GM12878 (cell line): ENCODE data around the gene ERICH4. TPM values are rescaled to one million over a fixed set of nuclear protein-coding genes. Genes with fewer than 3 reads are reported as not detected.

Experiments
- ATAC-seq: fragments of 200-7000 bp; cut with Tn5 transposase; 3 replicates; pipeline ENCODE4 v1.9.1; 2020; ENCODE audit warnings: mild to moderate bottlenecking, moderate library complexity
- BruUV-seq: library from RNA; stranded (reverse); fragments of 400-500 nt; replicated peaks from 2 replicates; lab custom pipeline; 2021; lab: Mats Ljungman, UMichigan
- CTCF ChIA-PET: fragments of 300-600 bp; sonication (Branson Sonifier 250); formaldehyde crosslinking; extraction: SDS; loops from one replicate; lab custom pipeline; 2021; ENCODE audit warnings: inconsistent platforms; lab: Yijun Ruan, JAX
- POLR2A ChIA-PET: fragments of 350-600 bp; formaldehyde crosslinking; extraction: SDS; loops from one replicate; lab custom pipeline; 2021; ENCODE audit warnings: inconsistent platforms; lab: Charles Lee
- RAD21 ChIA-PET: fragments of 300-600 bp; sonication (Branson Sonifier 250); formaldehyde crosslinking; loops from one replicate; lab custom pipeline; 2023; ENCODE audit warnings: antibody characterized with exemption; ENCODE audit not compliant: unreplicated experiment; lab: Charles Lee
- SMC1A ChIA-PET: fragments of 300-600 bp; sonication (Branson Sonifier 250); formaldehyde crosslinking; loops from one replicate; lab custom pipeline; 2023; ENCODE audit not compliant: unreplicated experiment, uncharacterized antibody; lab: Charles Lee
- DNase-seq: peaks from one replicate; pipeline ENCODE4 v3.0.0-alpha.2; 2011; ENCODE audit warnings: low read depth, low spot score
- FAIRE-seq: peaks from 3 replicates; lab custom pipeline; 2011; peaks lifted over from hg19 to GRCh38; lab: Jason Lieb, UNC
- H2AFZ ChIP-seq: 2 replicates; pipeline ENCODE4 v1.6.0; 2011; ENCODE audit warnings: low read depth, low read length, control low read depth; ENCODE audit not compliant: control insufficient read depth
- H3K27ac ChIP-seq: 2 replicates; pipeline ENCODE4 v1.5.1; 2011; ENCODE audit warnings: control low read depth; ENCODE audit not compliant: control insufficient read depth, insufficient read depth
- H3K27me3 ChIP-seq, 2 experiments: replicated peaks in 1 of 2; 2 replicates each; pipeline versions ENCODE4 v1.6.0 to v1.6.1; 2011; ENCODE audit warnings: low read length in 1 of 2; ENCODE audit not compliant: control insufficient read depth in 2 of 2, insufficient read depth in 2 of 2
- H3K36me3 ChIP-seq, 2 experiments: 2 replicates each; pipeline ENCODE4 v1.5.1; 2011; ENCODE audit warnings: low read length in 1 of 2; ENCODE audit not compliant: control insufficient read depth in 2 of 2, insufficient read depth in 2 of 2
- H3K4me1 ChIP-seq: 2 replicates; pipeline ENCODE4 v1.6.1; 2011; ENCODE audit warnings: mild to moderate bottlenecking, low read length, moderate library complexity, mixed read lengths; ENCODE audit not compliant: control insufficient read depth, insufficient read depth
- H3K4me2 ChIP-seq: 2 replicates; pipeline ENCODE4 v1.6.0; 2011; ENCODE audit warnings: control low read depth; ENCODE audit not compliant: control insufficient read depth, insufficient read depth
- H3K4me3 ChIP-seq: fragments of 200-600 bp; sonication (generic); 2 replicates; pipeline ENCODE4 v1.5.1; 2016
- H3K79me2 ChIP-seq: 2 replicates; pipeline ENCODE4 v1.6.0; 2011; ENCODE audit warnings: low read length; ENCODE audit not compliant: control insufficient read depth, insufficient read depth
- H3K9ac ChIP-seq: 2 replicates; pipeline ENCODE4 v1.8.0; 2011; ENCODE audit warnings: low read length, control low read depth, mixed read lengths; ENCODE audit not compliant: control insufficient read depth, insufficient read depth
- H3K9me3 ChIP-seq: replicated peaks from 3 replicates; pipeline ENCODE4 v1.5.1; 2011; ENCODE audit warnings: mild to moderate bottlenecking, low read length; ENCODE audit not compliant: control insufficient read depth, insufficient read depth
- H4K20me1 ChIP-seq: 2 replicates; pipeline ENCODE4 v1.6.0; 2011; ENCODE audit not compliant: control insufficient read depth, insufficient read depth
- HDAC6 ChIP-seq: fragments of 200-600 bp; sonication (generic); IDR thresholded peaks from one replicate; pipeline ENCODE4 v1.8.0; 2017; ENCODE audit warnings: antibody characterized with exemption; ENCODE audit not compliant: unreplicated experiment
- JUND ChIP-seq: IDR thresholded peaks from 2 replicates; pipeline ENCODE4 v1.6.1; 2012; ENCODE audit warnings: low read depth, mild to moderate bottlenecking, low read length, improper control_type of control experiment, moderate library complexity
- MEF2A ChIP-seq: IDR thresholded peaks from 2 replicates; pipeline ENCODE4 v1.6.1; 2011; ENCODE audit warnings: low read depth, mild to moderate bottlenecking, low read length, moderate library complexity; ENCODE audit not compliant: insufficient read depth
- PML ChIP-seq: IDR thresholded peaks from 2 replicates; pipeline ENCODE4 v1.6.1; 2012; ENCODE audit warnings: low read length, inconsistent platforms
- POU2F2 ChIP-seq: IDR thresholded peaks from 3 replicates; pipeline ENCODE4 v1.6.1; 2011; ENCODE audit warnings: low read depth, mild to moderate bottlenecking, low read length, borderline replicate concordance
- RAD21 ChIP-seq: IDR thresholded peaks from 2 replicates; pipeline ENCODE4 v1.6.1; 2011; ENCODE audit warnings: mild to moderate bottlenecking, low read depth, low read length, moderate library complexity; ENCODE audit not compliant: insufficient read depth
- RCOR1 ChIP-seq: conservative IDR thresholded peaks from 2 replicates; pipeline ENCODE4 v1.6.1; 2012; ENCODE audit warnings: low read depth, low read length, improper control_type of control experiment
- TARDBP ChIP-seq: IDR thresholded peaks from 2 replicates; pipeline ENCODE4 v1.6.1; 2016; ENCODE audit warnings: borderline replicate concordance
- YY1 ChIP-seq: IDR thresholded peaks from 2 replicates; pipeline ENCODE4 v1.6.1; 2011; ENCODE audit warnings: low read depth, mild to moderate bottlenecking, low read length
- ZNF207 ChIP-seq: fragments of 450-650 bp; IDR thresholded peaks from 2 replicates; pipeline ENCODE4 v1.6.1; 2014; ENCODE audit warnings: antibody characterized with exemption, mild to moderate bottlenecking, borderline replicate concordance
- WGBS: methylation state at CpG from one replicate; pipeline ENCODE4 v1.1.6; 2016; ENCODE audit warnings: low lambda C conversion rate; ENCODE audit not compliant: insufficient replicate concordance, insufficient coverage; ENCODE audit errors: missing lambda C conversion rate; 5-methylcytosine and 5-hydroxymethylcytosine counted together
- in situ Hi-C: fragments of 300-500 bp; cut with MboI; formaldehyde crosslinking; loops from 9 replicates; pipeline ENCODE4 v1.14.3; 2018; ENCODE audit warnings: mixed read lengths
- intact Hi-C: fragments of 100-400 bp; cut with micrococcal nuclease; formaldehyde crosslinking; loops from one replicate; pipeline ENCODE4 v1.14.2; 2022; ENCODE audit not compliant: unreplicated experiment
- polyA plus RNA-seq, 11 experiments: library from polyadenylated mRNA; depleted of rRNA in 4 of 11; unstranded in 6 of 11; stranded (reverse) in 5 of 11; fragments of >200 nt; fragmentation: Nextera tagmentation in 4 of 11; fragmentation: Illumina TruSeq in 1 of 11; extraction: Ambion mirVana in 4 of 11; extraction: Trizol in 1 of 11; gene quantifications; 1 replicate in 1 of 11; 2 replicates in 10 of 11; pipeline versions ENCODE4 v1.2.1 to v1.2.3, GENCODE V29; 2011 to 2016; ENCODE audit warnings: inconsistent platforms in 2 of 11, missing spikeins in 2 of 11, low read depth in 1 of 11
- total RNA-seq, 4 experiments: library from RNA; depleted of rRNA in 3 of 4; stranded (reverse); fragments of >200 nt in 3 of 4; fragmentation: Illumina TruSeq in 1 of 4; extraction: Trizol in 1 of 4; gene quantifications; 2 replicates each; pipeline versions ENCODE4 v1.2.1 to v1.2.3, GENCODE V29; 2013 to 2021
- TF ChIP-seq, protein P1 (sequence below): fragments of 450-650 bp; IDR thresholded peaks from 2 replicates; pipeline ENCODE4 v1.6.1; 2017; ENCODE audit warnings: mild to moderate bottlenecking, moderate library complexity
- TF ChIP-seq, protein P2 (sequence below), 3 experiments: IDR thresholded peaks in 2 of 3; conservative IDR thresholded peaks in 1 of 3; 2 replicates each; pipeline ENCODE4 v1.5.1; 2011; ENCODE audit warnings: low read depth in 3 of 3, low read length in 3 of 3, mild to moderate bottlenecking in 3 of 3, control low read depth in 2 of 3, moderate library complexity in 2 of 3, inconsistent platforms in 1 of 3, mixed read lengths in 1 of 3; ENCODE audit not compliant: control insufficient read depth in 2 of 3, insufficient read depth in 1 of 3; ENCODE audit errors: extremely low read depth in 1 of 3
- TF ChIP-seq, protein P3 (sequence below): fragments of 450-650 bp; IDR thresholded peaks from 2 replicates; pipeline ENCODE4 v1.6.1; 2018; ENCODE audit warnings: borderline replicate concordance, mild to moderate bottlenecking; ENCODE audit not compliant: partially characterized antibody

ERICH4 gene
- total and polyA plus RNA-seq, 10 of the 15 experiments (the other 5 are each of a cell fraction or from before 2014, with no cell fraction given): not detected

DNA sequence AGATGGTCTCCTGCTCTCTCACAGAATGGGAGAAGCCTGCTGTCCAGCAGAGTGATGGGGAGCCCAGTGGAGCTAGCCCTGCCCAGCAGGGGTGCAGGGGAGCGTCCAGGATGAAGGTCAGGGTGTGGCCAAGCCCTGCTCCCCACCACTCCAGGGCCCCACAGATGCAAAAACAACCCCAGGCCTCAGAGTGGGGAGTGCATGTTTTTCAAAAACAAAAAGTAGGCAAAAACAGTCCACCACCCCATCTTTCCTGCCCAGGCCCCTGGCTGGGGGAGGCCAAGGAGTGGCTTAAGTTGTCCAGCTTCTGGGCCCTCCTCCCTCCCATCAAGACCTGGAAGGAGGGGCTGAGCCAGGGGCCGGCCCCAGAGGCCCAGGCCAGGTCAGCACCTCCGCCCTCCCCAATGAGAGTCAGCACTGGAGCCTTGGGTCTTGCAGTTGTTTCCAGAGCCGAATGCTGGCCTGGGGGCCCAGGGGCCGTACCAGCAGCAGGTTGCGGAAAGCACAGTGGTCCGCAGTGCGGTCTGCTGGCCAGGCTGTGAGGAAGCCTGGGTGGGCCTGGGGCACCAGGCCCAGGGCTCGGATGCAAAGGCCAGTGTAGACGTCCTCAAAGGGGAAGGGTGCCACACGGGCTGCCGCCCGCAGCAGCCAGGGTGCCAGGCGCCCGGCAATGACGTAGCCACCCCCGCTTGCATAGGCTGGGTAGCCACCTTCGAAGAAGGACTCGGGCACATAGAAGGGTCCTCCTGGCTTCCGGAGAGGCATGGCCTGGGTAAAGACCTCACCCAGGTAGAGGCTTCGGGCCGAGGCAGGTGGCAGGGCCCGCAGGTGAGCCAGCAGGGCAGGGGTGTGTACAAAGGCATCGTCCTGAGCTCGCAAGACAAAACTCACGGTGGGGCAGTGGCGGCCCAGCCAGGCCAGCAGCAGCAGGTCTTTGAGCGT lies 17.5 kb upstream of the ERICH4 start:
- no peak overlapping the region for H2AFZ ChIP-seq
- in situ Hi-C loops (no loop called here), intact Hi-C loops (no loop called here)
- ChIA-PET CTCF (no interaction called here), POLR2A (interaction anchor here (0.5 to 1.1 kb wide), 2 partner anchors 76 to 131 kb away, joined by 3 to 8 read pairs; no protein-coding TSS in a partner anchor), RAD21 (no interaction called here), SMC1A (no interaction called here)
- peaks cover 4 to 16% of the 10 kb centered on the region in 2 experiments for H3K36me3 ChIP-seq
- no peaks in the 10 kb centered on the region; the same call in 1 of the 2 replicates for H3K79me2 ChIP-seq
- no peak for FAIRE-seq
- H4K20me1 ChIP-seq: no peaks in the 10 kb centered on the region; the same call in 1 of the 2 replicates
- DNase-seq: no peak
- no peak overlapping the region for H3K27ac ChIP-seq
- no peak overlapping the region for H3K4me3 ChIP-seq
- H3K27me3 ChIP-seq: no peaks in the 10 kb centered on the region
- no peaks in the 10 kb centered on the region for H3K9me3 ChIP-seq
- peaks cover 9% of the 10 kb centered on the region for H3K4me1 ChIP-seq
- no peak overlapping the region for H3K4me2 ChIP-seq
- H3K9ac ChIP-seq: no peak overlapping the region
- no peak for ATAC-seq
- 87% methylated on average over 23 of the region's 28 CpGs for whole genome bisulfite sequencing
- BruUV-seq: no TSS peak
- TF ChIP-seq POU2F2: no peak
- TF ChIP-seq JUND: no peak
- TF ChIP-seq HDAC6: no peak
- TF ChIP-seq, protein P1, sequence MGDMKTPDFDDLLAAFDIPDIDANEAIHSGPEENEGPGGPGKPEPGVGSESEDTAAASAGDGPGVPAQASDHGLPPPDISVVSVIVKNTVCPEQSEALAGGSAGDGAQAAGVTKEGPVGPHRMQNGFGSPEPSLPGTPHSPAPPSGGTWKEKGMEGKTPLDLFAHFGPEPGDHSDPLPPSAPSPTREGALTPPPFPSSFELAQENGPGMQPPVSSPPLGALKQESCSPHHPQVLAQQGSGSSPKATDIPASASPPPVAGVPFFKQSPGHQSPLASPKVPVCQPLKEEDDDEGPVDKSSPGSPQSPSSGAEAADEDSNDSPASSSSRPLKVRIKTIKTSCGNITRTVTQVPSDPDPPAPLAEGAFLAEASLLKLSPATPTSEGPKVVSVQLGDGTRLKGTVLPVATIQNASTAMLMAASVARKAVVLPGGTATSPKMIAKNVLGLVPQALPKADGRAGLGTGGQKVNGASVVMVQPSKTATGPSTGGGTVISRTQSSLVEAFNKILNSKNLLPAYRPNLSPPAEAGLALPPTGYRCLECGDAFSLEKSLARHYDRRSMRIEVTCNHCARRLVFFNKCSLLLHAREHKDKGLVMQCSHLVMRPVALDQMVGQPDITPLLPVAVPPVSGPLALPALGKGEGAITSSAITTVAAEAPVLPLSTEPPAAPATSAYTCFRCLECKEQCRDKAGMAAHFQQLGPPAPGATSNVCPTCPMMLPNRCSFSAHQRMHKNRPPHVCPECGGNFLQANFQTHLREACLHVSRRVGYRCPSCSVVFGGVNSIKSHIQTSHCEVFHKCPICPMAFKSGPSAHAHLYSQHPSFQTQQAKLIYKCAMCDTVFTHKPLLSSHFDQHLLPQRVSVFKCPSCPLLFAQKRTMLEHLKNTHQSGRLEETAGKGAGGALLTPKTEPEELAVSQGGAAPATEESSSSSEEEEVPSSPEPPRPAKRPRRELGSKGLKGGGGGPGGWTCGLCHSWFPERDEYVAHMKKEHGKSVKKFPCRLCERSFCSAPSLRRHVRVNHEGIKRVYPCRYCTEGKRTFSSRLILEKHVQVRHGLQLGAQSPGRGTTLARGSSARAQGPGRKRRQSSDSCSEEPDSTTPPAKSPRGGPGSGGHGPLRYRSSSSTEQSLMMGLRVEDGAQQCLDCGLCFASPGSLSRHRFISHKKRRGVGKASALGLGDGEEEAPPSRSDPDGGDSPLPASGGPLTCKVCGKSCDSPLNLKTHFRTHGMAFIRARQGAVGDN: no peak
- no peak for TF ChIP-seq RAD21
- TF ChIP-seq YY1: no peak
- no peak for TF ChIP-seq MEF2A
- no peak for TF ChIP-seq RCOR1
- TF ChIP-seq ZNF207: no peak
- no peak for TF ChIP-seq TARDBP
- no peak for TF ChIP-seq PML
- TF ChIP-seq, protein P2, sequence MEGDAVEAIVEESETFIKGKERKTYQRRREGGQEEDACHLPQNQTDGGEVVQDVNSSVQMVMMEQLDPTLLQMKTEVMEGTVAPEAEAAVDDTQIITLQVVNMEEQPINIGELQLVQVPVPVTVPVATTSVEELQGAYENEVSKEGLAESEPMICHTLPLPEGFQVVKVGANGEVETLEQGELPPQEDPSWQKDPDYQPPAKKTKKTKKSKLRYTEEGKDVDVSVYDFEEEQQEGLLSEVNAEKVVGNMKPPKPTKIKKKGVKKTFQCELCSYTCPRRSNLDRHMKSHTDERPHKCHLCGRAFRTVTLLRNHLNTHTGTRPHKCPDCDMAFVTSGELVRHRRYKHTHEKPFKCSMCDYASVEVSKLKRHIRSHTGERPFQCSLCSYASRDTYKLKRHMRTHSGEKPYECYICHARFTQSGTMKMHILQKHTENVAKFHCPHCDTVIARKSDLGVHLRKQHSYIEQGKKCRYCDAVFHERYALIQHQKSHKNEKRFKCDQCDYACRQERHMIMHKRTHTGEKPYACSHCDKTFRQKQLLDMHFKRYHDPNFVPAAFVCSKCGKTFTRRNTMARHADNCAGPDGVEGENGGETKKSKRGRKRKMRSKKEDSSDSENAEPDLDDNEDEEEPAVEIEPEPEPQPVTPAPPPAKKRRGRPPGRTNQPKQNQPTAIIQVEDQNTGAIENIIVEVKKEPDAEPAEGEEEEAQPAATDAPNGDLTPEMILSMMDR (IDR thresholded peaks at IDR 0.05 in 2 of 3, conservative IDR thresholded peaks at IDR 0.05 in 1 of 3; ENCODE audit: control insufficient read depth in 2 of 3, extremely low read depth in 1 of 3, insufficient read depth in 1 of 3, low read depth in 3 of 3, low read length in 3 of 3): no peak
- TF ChIP-seq, protein P3, sequence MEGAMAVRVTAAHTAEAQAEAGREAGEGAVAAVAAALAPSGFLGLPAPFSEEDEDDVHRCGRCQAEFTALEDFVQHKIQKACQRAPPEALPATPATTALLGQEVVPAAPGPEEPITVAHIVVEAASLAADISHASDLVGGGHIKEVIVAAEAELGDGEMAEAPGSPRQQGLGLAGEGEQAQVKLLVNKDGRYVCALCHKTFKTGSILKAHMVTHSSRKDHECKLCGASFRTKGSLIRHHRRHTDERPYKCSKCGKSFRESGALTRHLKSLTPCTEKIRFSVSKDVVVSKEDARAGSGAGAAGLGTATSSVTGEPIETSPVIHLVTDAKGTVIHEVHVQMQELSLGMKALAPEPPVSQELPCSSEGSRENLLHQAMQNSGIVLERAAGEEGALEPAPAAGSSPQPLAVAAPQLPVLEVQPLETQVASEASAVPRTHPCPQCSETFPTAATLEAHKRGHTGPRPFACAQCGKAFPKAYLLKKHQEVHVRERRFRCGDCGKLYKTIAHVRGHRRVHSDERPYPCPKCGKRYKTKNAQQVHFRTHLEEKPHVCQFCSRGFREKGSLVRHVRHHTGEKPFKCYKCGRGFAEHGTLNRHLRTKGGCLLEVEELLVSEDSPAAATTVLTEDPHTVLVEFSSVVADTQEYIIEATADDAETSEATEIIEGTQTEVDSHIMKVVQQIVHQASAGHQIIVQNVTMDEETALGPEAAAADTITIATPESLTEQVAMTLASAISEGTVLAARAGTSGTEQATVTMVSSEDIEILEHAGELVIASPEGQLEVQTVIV: no peak
